ENCODE results near the gene GRAP2.

The GRAP2 gene

GRCh38 chr22:39908737-39909136, 7.9 kb downstream of the GRAP2 start:
- no peaks in the 10 kb centered on the region for H3K27me3 Mint-ChIP-seq
- H3K36me3 Mint-ChIP-seq: no peaks in the 10 kb centered on the region
- H3K9me3 Mint-ChIP-seq: no peaks in the 10 kb centered on the region
- H3K27ac Mint-ChIP-seq: no peak overlapping the region
- no peak for ATAC-seq
- H3K4me3 Mint-ChIP-seq: no peak overlapping the region
- H3K4me1 Mint-ChIP-seq: peaks cover 24% of the 10 kb centered on the region

GRCh38 chr22:39910876-39911613, 10.2 kb downstream of the GRAP2 start:
- peak overlapping the region; percentile 67 for H3K4me3 Mint-ChIP-seq
- H3K4me1 Mint-ChIP-seq: peaks cover 31% of the 10 kb centered on the region
- H3K27me3 Mint-ChIP-seq: no peaks in the 10 kb centered on the region
- no peak overlapping the region for H3K27ac Mint-ChIP-seq
- no peaks in the 10 kb centered on the region for H3K9me3 Mint-ChIP-seq
- no peak for ATAC-seq
- H3K36me3 Mint-ChIP-seq: no peaks in the 10 kb centered on the region

- no peak overlapping the region for H3K4me3 Mint-ChIP-seq
- no peak overlapping the region for H3K27ac Mint-ChIP-seq
- H3K4me1 Mint-ChIP-seq: peaks cover 25% of the 10 kb centered on the region
- no peaks in the 10 kb centered on the region for H3K9me3 Mint-ChIP-seq
- no peak for ATAC-seq
- H3K27me3 Mint-ChIP-seq: no peaks in the 10 kb centered on the region
- H3K36me3 Mint-ChIP-seq: no peaks in the 10 kb centered on the region
Observed at GRCh38 chr22:39913321-39913720, 12.4 kb downstream of the GRAP2 start.

GRCh38 chr22:39913886-39914285, 13.0 kb downstream of the GRAP2 start:
- H3K9me3 Mint-ChIP-seq: no peaks in the 10 kb centered on the region
- no peaks in the 10 kb centered on the region for H3K36me3 Mint-ChIP-seq
- no peaks in the 10 kb centered on the region for H3K27me3 Mint-ChIP-seq
- H3K27ac Mint-ChIP-seq: no peak overlapping the region
- no peak overlapping the region for H3K4me3 Mint-ChIP-seq
- no peak for ATAC-seq
- H3K4me1 Mint-ChIP-seq: peaks cover 22% of the 10 kb centered on the region

DNA sequence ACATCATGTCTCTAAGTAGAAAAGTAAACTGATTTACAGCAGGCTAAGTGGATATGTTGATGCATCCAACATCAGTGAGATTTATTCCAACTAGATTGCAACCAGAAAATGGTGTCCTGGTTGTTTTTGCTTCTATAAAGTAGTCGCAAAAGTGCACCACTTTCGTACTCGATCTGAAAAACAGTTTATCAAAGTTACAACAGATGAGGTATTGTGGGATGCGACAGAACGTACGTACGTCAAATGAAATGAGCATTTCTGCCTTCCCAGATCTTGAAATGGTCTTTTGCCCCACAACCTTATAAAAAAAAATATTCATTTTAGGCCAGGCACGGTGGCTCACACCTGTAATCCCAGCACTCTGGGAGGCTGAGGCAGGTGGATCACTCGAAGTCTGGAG, 13.7 kb downstream of the GRAP2 start:
- no peak for ATAC-seq
- Mint-ChIP-seq H3K4me1 (peaks cover 19% of the 10 kb centered on the region), H3K27me3 (no peaks in the 10 kb centered on the region), H3K27ac (no peak overlapping the region), H3K4me3 (no peak overlapping the region), H3K9me3 (no peaks in the 10 kb centered on the region), H3K36me3 (no peaks in the 10 kb centered on the region)

GRCh38 chr22:39915295-39915726, 14.4 kb downstream of the GRAP2 start:
- no peak overlapping the region for H3K4me3 Mint-ChIP-seq
- no peaks in the 10 kb centered on the region for H3K27me3 Mint-ChIP-seq
- H3K4me1 Mint-ChIP-seq: peaks cover 17% of the 10 kb centered on the region
- no peaks in the 10 kb centered on the region for H3K36me3 Mint-ChIP-seq
- peak overlapping the region; percentile 9 for H3K27ac Mint-ChIP-seq
- ATAC-seq: peak; percentile 36
- H3K9me3 Mint-ChIP-seq: no peaks in the 10 kb centered on the region

DNA sequence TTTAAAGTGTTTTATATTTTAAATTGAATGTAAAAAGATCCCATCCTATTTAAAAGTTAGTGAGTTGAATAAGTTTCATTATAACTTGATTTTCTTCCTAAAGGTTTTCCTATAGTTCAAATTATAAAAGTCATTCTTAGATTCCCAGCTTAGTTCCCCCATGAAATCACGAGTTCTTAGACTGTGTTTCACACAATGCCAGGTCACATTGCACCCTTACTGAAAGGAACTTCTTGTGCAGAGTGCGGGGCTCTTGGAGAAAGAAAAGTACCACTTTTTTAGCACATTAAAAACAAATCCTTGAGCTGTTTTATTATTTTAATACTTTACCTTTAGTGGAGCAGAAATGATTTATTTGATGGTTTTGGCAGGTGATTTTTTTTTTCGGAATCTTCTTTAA, 15.6 kb downstream of the GRAP2 start:
- H3K9me3 Mint-ChIP-seq: no peaks in the 10 kb centered on the region
- peaks cover 21% of the 10 kb centered on the region for H3K4me1 Mint-ChIP-seq
- no peaks in the 10 kb centered on the region for H3K36me3 Mint-ChIP-seq
- H3K4me3 Mint-ChIP-seq: no peak overlapping the region
- ATAC-seq: no peak
- H3K27ac Mint-ChIP-seq: no peak overlapping the region
- H3K27me3 Mint-ChIP-seq: no peaks in the 10 kb centered on the region

DNA sequence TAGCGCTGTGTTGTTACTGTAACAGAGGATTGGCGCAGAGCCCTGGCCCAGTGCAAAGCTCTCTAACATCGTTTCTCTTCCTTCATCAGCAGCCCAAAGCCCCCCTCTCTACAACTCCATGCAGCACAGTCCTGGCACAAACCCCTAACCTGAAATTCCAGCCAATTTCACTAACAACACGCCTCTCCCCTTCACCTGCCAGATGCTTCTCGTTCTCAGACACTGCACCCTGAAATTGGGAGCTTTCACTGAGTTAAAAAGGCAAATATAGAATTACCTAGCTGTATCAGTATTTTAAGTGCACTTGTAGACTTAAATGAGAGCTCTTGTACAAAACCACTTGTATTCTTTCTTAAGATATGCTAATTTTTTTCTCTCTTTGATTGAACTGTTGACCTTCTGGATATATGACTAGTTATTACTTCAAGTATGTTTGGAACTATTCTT, 16.3 kb downstream of the GRAP2 start:
- peaks cover 21% of the 10 kb centered on the region for H3K4me1 Mint-ChIP-seq
- H3K36me3 Mint-ChIP-seq: no peaks in the 10 kb centered on the region
- H3K4me3 Mint-ChIP-seq: no peak overlapping the region
- no peaks in the 10 kb centered on the region for H3K27me3 Mint-ChIP-seq
- H3K9me3 Mint-ChIP-seq: no peaks in the 10 kb centered on the region
- ATAC-seq: no peak
- H3K27ac Mint-ChIP-seq: peak overlapping the region; percentile 2

- no peak for ATAC-seq
- Mint-ChIP-seq H3K9me3 (no peaks in the 10 kb centered on the region), H3K36me3 (no peaks in the 10 kb centered on the region), H3K27ac (no peak overlapping the region), H3K4me3 (no peak overlapping the region), H3K27me3 (no peaks in the 10 kb centered on the region), H3K4me1 (peaks cover 21% of the 10 kb centered on the region)
Observed at GRCh38 chr22:39917776-39918495, 17.1 kb downstream of the GRAP2 start.

GRCh38 chr22:39920134-39920743, 19.4 kb downstream of the GRAP2 start:
- no peaks in the 10 kb centered on the region for H3K9me3 Mint-ChIP-seq
- H3K27ac Mint-ChIP-seq: no peak overlapping the region
- H3K27me3 Mint-ChIP-seq: no peaks in the 10 kb centered on the region
- no peaks in the 10 kb centered on the region for H3K36me3 Mint-ChIP-seq
- ATAC-seq: no peak
- no peak overlapping the region for H3K4me3 Mint-ChIP-seq
- H3K4me1 Mint-ChIP-seq: peaks cover 17% of the 10 kb centered on the region

DNA sequence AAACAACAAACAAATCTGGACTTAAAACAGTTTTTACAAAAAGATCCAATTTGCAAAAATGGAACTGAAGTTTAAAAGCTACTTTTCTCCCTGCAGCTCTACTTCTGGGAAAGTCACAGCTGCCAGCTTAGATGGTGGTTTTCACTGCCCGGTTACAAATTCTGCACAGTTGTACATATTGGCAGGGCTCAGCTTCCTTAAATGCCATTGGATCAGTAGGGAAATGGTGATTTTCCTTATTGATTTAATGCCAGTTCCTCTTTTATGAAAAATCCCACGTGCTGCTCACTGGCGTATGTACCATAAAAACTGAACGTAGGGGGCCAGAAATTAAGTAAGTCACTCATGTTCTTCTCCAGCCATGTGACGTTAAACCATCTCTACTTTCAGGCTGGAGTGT, 22.8 kb downstream of the GRAP2 start:
- Mint-ChIP-seq H3K4me3 (no peak overlapping the region), H3K36me3 (peaks cover 6% of the 10 kb centered on the region), H3K27me3 (peaks cover 7% of the 10 kb centered on the region), H3K27ac (no peak overlapping the region), H3K9me3 (no peaks in the 10 kb centered on the region), H3K4me1 (peaks cover 30% of the 10 kb centered on the region)
- ATAC-seq: no peak

DNA sequence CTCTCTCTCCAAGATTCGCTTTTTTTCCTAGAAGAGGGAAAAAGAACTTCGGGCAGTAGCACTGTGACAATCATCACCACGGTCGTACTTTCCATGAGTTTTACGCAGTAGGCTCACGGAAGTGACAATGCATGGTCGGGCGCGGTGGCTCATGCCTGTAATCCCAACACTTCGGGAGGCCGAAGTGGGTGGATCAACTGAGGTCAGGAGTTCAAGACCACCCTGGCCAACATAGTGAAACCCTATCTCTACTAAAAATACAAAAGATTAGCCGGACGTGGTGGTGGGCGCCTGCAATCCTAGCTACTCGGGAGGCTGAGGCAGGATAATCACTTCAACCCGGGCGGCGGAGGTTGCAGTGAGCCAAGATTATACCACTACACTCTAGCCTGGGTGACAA, 23.4 kb downstream of the GRAP2 start:
- H3K27ac Mint-ChIP-seq: no peak overlapping the region

DNA sequence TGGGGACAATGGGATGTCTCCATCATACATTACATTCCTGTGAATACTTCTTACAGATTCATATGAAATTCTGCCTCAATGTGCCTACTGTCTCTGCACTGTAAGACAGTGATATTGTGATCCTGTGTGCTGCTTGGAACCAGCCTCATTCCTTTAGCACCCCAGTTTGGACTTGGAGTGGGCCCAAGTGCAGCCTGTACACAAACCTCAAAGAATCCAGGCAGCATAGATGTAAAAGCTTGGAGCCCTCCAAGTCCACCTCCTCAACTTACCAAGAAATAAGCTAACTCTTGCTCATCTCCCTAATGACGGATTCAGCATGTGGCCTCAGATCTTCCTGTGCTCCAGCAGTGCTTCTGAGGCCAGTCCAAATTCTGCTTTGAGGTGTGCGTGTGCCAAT, 24.4 kb downstream of the GRAP2 start:
- Mint-ChIP-seq H3K4me3 (no peak overlapping the region), H3K4me1 (peaks cover 23% of the 10 kb centered on the region), H3K27me3 (peaks cover 7% of the 10 kb centered on the region), H3K36me3 (peaks cover 6% of the 10 kb centered on the region), H3K27ac (peak overlapping the region; percentile 20), H3K9me3 (no peaks in the 10 kb centered on the region)
- no peak for ATAC-seq

More for the DNA sequence above, 23.4 kb downstream of the GRAP2 start:
- Mint-ChIP-seq H3K4me1 (peaks cover 30% of the 10 kb centered on the region), H3K36me3 (peaks cover 6% of the 10 kb centered on the region), H3K4me3 (no peak overlapping the region), H3K9me3 (no peaks in the 10 kb centered on the region), H3K27me3 (peaks cover 7% of the 10 kb centered on the region)
- ATAC-seq: no peak

DNA sequence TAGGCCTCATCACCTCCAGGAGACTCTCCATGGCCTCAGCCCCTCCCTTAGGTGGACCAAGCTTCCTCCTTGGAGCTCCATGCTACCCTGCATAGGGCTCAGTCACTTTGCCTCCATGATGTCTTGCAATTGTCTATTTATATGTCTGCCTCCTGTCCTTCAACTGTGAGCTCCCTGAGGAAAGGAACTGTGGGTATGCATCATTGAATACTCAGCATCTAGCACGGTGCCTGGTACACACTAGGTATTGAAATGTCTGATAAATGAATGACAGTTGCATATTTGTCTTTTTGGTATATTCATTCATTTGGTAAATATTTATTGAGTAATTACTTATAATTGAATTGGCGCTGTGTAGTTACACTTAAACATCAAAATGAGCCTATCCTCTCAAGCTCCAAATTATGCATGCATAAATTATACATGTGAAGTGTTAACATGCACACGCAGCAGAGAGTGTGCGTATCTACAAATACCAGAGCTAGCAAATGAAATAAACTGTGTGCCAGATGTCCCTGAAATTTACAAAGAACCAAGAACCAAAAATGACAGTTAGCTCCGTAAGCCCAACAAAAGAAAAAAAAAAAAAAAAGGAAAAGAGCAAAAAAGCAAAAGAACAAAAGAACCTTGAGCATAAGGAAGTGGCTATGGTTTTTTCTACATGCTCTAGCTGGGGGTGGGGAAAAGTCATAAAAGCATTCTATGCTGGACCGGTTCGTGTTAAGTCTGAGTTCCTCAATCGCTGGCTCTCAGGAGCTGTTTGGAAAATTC, 25.2 kb downstream of the GRAP2 start:
- peaks cover 6% of the 10 kb centered on the region for H3K36me3 Mint-ChIP-seq
- H3K27ac Mint-ChIP-seq: peak overlapping the region; percentile 20
- no peak for ATAC-seq
- H3K27me3 Mint-ChIP-seq: peaks cover 7% of the 10 kb centered on the region
- H3K4me3 Mint-ChIP-seq: no peak overlapping the region
- no peaks in the 10 kb centered on the region for H3K9me3 Mint-ChIP-seq
- peaks cover 18% of the 10 kb centered on the region for H3K4me1 Mint-ChIP-seq

- H3K27me3 Mint-ChIP-seq: peaks cover 7% of the 10 kb centered on the region
- H3K36me3 Mint-ChIP-seq: peaks cover 6% of the 10 kb centered on the region
- H3K4me3 Mint-ChIP-seq: no peak overlapping the region
- H3K27ac Mint-ChIP-seq: no peak overlapping the region
- no peaks in the 10 kb centered on the region for H3K9me3 Mint-ChIP-seq
- no peak for ATAC-seq
- peaks cover 17% of the 10 kb centered on the region for H3K4me1 Mint-ChIP-seq
Observed at GRCh38 chr22:39926753-39927152, 25.9 kb downstream of the GRAP2 start.

Data from stimulated activated memory B cell treated with anti-CD40 and anti-IgM and Interleukin-4, amounts not matched to agents 10 μg/mL and 1 μg/mL and 100 μg/mL, for 72 hours (primary cell).